GM21723 (cell line): ENCODE data around the gene NLGN1.

Experiments
- ATAC-seq: cut with Tn5 transposase; IDR thresholded peaks from one replicate; pipeline ENCODE4 v1.9.1; 2021; ENCODE audit warnings: mild to moderate bottlenecking, moderate library complexity; ENCODE audit not compliant: unreplicated experiment

Gene NLGN1

DNA sequence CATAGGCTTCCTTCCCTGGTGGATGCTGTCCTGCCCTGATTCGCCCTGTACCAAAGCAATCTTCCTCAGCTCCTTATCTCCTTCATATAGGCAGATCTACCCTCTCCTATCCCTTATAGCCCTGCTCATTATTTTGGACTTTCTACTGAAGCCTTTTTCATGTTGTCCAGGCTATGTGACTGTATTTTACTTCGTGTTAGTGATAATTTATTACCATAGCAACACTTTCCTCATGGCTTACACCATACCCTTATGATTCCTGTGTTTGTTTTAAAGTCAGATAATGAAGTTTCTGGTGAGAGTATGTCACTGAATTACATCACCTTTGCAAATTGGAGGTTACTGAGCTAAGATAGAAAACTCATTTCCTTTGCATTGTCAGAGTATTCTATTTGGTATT, 352.6 kb downstream of the NLGN1 start:
- no peak for ATAC-seq

DNA sequence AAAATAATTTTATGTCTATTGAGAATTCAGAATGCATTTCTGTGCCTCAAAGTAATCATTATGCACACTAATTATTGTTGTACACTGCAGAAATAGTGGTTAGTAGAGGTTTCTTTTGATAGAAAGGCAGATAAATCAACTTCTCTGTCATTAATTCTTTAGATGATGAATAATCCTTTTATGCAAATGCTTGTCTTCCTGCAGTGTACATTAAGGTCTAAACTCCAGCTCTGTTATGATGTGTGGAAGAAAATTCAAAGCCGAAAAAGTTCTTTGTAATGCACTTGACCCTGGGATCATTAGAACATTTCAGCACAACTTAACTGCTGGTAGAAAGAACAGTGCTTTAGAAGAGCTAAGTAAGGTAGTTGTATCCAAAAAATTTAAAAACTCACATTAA, 353.0 kb downstream of the NLGN1 start:
- no peak for ATAC-seq

- no peak for ATAC-seq
Measured at GRCh38 chr3:173753593-173753992, 356.0 kb downstream of the NLGN1 start.

GRCh38 chr3:173755161-173755560, 357.6 kb downstream of the NLGN1 start:
- ATAC-seq: no peak

GRCh38 chr3:173761161-173761560, 363.6 kb downstream of the NLGN1 start:
- ATAC-seq: no peak

DNA sequence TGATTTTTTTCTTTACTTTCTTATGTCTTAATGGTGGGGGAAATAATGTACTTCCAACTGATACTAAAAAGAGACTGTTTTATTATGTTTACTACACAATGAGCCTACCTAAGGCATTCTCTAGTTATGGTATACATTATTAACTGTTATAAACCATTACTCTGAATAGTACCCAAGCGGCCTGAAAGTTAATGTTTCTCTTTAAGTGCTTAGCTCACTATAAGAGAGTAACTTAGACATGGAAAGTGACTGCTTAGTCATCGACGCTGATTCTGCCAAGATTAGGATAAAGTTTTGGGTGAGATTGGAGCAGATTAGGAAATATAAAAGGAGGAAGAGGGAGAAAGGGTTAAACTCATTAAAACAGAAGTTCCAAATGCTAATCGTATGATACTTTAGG, 365.0 kb downstream of the NLGN1 start:
- ATAC-seq: no peak

DNA sequence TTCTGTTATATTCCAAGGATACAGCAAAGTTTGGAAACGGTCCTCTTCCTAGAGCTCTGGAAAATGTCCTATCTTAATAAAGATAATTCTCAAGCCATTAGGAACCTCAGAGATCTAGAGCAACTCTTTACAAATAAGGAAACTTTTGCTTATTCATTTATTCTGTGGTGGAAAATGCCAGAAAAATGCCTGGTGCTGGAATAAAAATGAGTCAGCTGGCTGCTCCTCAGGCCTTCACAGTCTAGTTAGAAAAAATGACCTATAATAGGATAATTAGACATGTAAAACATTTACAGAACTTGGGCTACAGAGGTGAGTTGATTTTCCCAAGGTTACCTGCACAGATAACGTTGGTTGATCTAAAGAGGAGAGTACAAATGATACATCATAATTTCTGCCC, 372.5 kb downstream of the NLGN1 start:
- no peak for ATAC-seq

DNA sequence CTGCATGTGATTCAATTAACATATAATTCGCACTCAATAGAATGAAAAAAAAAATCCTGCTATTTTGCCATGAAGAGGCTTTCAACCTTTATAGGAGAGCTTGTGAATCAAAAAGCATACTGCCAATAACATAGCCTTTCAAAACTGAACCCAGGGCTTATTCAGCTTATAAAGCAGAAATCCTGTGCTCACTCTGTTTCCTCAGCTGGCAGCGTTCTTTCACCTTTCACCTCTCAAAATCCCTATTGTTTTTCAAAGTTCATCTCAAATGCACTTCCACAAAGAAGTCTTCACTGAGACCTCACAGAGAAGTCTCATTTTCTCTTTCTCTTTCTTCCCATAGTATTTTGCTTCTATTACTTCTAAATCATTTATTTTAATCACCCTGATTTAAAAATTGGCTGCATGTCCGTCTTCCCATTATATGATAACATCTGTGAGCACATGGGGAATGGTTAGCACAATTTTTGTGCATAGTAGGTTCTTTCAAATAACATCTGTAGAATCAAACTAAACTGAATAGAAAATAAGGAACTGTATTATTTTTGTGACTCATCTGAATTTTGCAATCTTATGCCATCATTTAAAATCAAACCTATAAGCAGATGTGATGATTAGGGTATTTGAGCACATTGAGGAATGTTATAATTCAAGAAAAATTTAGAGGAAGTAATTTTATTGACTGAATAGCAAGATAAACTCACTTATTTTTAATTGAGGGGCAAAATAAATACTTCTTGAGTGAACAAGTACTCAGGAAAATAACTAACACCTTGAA, 373.4 kb downstream of the NLGN1 start:
- no peak for ATAC-seq

- ATAC-seq: no peak
Measured at GRCh38 chr3:173773800-173774199, 376.3 kb downstream of the NLGN1 start.

DNA sequence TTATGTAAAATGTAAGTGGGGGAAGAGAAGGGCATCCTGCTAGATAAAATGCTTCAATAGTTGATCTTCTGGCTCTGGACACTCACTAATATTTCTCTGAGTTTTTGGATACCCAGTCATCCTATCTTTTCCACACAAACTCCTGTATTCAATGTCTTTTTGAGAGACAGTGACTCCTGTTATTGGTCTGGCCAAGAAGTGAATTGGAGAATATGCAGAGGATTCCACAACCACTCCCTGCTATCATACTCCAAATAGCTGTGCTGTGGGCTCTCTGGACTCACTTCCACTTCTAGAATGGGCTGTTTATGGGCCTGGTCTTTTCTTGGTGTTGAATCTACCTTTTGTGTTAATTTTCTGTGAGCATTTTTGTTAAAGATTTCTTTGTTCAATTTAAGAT, 376.8 kb downstream of the NLGN1 start:
- ATAC-seq: no peak

DNA sequence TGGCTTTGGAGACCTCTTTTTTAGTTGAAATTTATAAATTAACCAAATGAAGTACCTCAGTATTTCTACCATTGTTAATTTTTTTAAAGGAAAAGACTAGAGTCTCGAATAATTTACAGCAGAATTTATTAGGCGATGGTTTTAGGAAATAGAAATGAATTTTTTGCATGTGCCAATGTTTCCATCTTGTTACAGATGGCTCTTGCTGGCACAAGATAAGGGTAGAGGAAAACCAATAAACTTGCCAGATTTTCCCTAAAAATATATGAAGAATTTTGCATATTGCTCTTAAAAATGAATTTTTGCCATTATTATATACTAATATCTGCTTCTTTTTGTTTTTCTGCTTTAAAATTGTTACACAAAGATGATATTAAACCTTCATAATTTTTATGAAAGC, 380.7 kb downstream of the NLGN1 start:
- no peak for ATAC-seq

DNA sequence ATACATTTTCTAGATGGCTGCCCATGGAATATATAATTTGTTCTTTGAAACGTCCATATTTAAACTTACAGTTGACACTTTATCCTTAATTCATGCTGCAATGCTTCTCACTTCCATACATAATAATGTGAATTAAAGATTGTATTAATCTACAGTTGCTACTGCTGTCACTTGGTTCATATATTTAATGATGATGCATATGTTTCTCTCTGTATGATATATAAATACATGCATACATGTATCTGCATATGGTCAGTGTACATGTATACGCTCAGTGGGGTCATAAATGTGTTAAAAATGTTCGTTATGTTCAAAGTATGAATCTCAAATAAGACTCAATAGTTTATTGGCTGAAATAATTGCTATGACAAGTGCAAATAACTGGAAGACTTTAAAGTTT, 382.5 kb downstream of the NLGN1 start:
- no peak for ATAC-seq

DNA sequence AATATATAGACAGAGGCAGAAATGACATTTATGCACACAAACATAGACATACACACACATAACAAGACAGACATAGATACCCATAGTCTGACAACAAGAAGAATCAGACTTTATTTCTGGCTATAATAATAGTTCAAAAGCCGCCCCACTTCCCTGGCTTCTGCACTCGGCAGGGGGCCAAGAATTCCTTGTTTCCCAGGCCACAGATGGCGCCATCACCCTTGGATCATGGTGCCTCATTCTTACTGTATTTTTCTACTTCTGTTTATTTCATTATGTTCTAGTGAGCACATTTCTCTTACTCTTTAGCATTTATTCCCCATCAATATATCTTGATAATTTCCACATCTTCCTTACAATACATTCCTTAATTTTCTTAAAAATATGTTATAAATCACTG, 387.5 kb downstream of the NLGN1 start:
- no peak for ATAC-seq

GRCh38 chr3:173789530-173790162, 392.1 kb downstream of the NLGN1 start:
- no peak for ATAC-seq

GRCh38 chr3:173793963-173794362, 396.4 kb downstream of the NLGN1 start:
- ATAC-seq: no peak

DNA sequence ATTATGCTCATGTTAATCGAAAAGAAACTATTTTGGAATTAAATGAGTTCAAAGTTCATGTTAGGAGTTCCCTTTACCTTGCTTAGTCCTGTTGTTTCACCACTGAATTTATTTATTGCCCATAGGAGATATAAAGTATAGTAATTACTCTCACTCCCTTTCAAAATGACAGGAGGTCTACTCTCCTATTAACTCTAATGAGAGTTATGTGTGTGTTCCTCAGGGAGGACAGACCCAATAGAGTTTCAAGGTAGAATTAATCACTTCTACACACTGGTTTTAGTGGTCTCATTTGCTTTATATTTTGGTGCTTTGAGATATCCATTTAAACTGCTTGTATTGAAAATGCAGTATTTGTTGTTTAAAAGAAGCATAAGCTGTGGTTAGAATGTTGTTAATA, 398.9 kb downstream of the NLGN1 start:
- ATAC-seq: no peak

GRCh38 chr3:173796890-173797289, 399.3 kb downstream of the NLGN1 start:
- ATAC-seq: no peak

DNA sequence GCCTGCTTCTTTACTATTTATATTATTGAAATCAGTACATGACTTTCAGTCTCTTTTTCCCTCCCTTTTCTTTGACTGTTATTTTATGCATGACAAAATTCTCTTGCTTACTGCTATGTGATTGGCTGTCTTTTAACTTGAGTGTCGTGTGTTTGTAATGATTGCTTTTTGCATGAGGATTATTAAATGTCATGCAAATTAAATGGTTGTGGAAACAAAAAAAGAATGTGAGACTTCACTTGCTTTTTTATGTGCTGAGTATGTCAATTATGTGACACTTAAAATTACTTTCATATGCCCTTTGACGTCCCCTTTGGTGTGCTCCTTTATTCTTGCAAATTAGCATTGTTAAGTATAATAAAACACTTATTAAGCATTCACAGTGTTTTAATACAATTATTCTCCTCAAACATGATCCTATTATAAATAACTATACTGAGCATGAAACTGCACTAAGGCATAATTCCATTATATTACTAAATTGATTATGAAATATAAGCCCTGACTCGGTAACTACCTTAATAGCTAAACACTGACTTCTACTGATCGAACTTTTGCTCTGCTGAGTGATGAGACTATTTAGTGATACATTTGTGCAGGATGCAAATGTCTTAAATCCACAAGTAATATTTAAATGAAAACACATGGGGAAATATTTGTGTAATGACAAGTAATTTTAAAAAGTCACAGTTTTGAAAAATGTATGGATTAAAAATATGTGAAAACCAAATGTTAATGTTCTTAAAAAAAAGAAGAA, 401.7 kb downstream of the NLGN1 start:
- no peak for ATAC-seq

- ATAC-seq: no peak
Measured at GRCh38 chr3:173800154-173800553, 402.6 kb downstream of the NLGN1 start.

DNA sequence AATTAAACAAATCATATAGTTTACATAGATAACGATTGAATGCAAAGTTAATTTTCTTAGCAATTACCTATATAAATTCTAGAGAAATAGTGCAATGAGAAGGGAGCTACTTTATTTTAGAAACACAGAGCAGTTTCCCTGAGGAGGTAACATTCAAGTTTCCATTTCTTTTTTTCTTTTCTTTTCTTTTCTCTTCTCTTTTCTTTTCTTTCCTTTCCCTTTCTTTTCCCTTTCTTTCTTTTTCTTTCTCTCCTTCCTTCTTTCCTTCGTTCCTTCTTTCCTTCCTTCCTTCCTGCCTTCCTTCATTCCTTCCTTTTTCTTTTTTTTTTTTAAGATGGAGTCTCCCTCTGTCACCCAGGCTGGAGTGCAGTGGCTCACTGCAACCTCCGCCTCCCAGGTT, 417.3 kb downstream of the NLGN1 start:
- no peak for ATAC-seq

GRCh38 chr3:173819368-173819767, 421.8 kb downstream of the NLGN1 start:
- ATAC-seq: no peak

DNA sequence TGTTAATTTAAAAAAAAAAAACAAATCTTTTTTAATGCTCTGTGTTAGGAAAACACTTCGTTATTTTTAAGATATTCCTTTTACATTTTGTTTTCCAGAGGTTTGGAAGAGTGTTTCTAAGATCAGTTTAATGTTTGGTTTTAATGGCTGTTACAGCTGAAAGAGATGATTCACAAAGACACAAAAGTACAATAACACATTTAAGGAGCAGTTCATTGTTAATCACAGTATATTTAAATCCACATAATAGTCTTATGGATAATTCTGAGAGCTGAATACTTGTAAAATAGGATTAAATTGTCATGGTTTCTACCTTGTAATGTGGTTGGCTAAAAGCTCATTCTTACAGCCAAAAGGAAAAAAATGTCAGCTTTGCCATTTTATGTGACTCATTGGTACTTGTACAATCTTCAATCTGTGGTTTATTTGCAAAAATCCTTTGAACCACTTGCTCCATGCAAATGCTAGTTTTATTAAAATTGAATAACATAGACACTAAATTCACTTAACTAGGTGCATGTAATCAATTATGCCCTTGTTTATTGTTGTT, 426.4 kb downstream of the NLGN1 start:
- ATAC-seq: no peak
